Upper lobe of left lung (tissue), 4 donors: Measurements from ENCODE around the gene AKR1C2.
"Not testable (repeated sequence)": the region's sequence is repeated elsewhere in the genome, so short reads cannot be mapped to it uniquely, and the experiment has no call there.

Experiments
- EP300 ChIP-seq, 4 donors: sonication (generic); formaldehyde crosslinking; IDR thresholded peaks; one replicate each; pipeline ENCODE4 v1.5.1; 2017; ENCODE audit warnings: antibody characterized with exemption in 4 of 4, control low read depth in 2 of 4
- POLR2A ChIP-seq, 4 donors: fragments of 450-650 bp; IDR thresholded peaks; one replicate each; pipeline ENCODE4 v1.5.1; 2016 to 2017; ENCODE audit warnings: antibody characterized with exemption in 4 of 4, mild to moderate bottlenecking in 2 of 4
- POLR2AphosphoS5 ChIP-seq, 2 donors: sonication (generic); formaldehyde crosslinking; IDR thresholded peaks; one replicate each; pipeline ENCODE4 v1.5.1; 2017; ENCODE audit warnings: antibody characterized with exemption in 2 of 2
- TF ChIP-seq, protein P1 (sequence below), 6 experiments: fragments of 450-650 bp in 4 of 6; fragments of 200-600 bp in 2 of 6; sonication (generic) in 2 of 6; IDR thresholded peaks; one replicate each; pipeline ENCODE4 v1.5.1; 2016 to 2019; ENCODE audit warnings: antibody characterized with exemption in 6 of 6

DNA sequence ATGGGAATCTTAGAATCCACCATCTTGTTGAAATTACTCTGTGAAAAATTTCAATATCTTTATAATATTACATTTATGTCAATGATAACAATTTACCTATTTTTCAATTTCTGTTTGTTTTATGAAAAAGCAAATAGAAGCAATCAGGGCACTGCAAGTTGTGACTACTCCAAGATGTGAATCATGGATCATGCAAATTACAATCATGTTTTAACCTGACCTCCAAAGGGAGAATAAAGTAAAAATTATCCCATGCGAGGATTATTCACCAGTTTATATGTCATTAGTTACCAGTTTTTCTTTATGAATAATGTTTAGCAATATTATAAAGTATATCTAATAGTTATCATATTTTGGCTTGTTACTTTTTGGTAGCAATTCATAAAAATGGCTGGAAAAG, 41.3 kb downstream of the AKR1C2 start:
- TF ChIP-seq, protein P1, sequence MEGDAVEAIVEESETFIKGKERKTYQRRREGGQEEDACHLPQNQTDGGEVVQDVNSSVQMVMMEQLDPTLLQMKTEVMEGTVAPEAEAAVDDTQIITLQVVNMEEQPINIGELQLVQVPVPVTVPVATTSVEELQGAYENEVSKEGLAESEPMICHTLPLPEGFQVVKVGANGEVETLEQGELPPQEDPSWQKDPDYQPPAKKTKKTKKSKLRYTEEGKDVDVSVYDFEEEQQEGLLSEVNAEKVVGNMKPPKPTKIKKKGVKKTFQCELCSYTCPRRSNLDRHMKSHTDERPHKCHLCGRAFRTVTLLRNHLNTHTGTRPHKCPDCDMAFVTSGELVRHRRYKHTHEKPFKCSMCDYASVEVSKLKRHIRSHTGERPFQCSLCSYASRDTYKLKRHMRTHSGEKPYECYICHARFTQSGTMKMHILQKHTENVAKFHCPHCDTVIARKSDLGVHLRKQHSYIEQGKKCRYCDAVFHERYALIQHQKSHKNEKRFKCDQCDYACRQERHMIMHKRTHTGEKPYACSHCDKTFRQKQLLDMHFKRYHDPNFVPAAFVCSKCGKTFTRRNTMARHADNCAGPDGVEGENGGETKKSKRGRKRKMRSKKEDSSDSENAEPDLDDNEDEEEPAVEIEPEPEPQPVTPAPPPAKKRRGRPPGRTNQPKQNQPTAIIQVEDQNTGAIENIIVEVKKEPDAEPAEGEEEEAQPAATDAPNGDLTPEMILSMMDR (IDR thresholded peaks at IDR 0.05) = not testable (repeated sequence)
- not testable (repeated sequence) for TF ChIP-seq POLR2A, EP300, POLR2AphosphoS5 (IDR thresholded peaks at IDR 0.05)
